ENCODE data around the gene AKAP12.
A peak's percentile ranks its signal among the peaks of the same experiment; 100 is the strongest.

Gene AKAP12, protein sequence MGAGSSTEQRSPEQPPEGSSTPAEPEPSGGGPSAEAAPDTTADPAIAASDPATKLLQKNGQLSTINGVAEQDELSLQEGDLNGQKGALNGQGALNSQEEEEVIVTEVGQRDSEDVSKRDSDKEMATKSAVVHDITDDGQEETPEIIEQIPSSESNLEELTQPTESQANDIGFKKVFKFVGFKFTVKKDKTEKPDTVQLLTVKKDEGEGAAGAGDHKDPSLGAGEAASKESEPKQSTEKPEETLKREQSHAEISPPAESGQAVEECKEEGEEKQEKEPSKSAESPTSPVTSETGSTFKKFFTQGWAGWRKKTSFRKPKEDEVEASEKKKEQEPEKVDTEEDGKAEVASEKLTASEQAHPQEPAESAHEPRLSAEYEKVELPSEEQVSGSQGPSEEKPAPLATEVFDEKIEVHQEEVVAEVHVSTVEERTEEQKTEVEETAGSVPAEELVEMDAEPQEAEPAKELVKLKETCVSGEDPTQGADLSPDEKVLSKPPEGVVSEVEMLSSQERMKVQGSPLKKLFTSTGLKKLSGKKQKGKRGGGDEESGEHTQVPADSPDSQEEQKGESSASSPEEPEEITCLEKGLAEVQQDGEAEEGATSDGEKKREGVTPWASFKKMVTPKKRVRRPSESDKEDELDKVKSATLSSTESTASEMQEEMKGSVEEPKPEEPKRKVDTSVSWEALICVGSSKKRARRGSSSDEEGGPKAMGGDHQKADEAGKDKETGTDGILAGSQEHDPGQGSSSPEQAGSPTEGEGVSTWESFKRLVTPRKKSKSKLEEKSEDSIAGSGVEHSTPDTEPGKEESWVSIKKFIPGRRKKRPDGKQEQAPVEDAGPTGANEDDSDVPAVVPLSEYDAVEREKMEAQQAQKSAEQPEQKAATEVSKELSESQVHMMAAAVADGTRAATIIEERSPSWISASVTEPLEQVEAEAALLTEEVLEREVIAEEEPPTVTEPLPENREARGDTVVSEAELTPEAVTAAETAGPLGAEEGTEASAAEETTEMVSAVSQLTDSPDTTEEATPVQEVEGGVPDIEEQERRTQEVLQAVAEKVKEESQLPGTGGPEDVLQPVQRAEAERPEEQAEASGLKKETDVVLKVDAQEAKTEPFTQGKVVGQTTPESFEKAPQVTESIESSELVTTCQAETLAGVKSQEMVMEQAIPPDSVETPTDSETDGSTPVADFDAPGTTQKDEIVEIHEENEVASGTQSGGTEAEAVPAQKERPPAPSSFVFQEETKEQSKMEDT (N-terminal part only)

DNA sequence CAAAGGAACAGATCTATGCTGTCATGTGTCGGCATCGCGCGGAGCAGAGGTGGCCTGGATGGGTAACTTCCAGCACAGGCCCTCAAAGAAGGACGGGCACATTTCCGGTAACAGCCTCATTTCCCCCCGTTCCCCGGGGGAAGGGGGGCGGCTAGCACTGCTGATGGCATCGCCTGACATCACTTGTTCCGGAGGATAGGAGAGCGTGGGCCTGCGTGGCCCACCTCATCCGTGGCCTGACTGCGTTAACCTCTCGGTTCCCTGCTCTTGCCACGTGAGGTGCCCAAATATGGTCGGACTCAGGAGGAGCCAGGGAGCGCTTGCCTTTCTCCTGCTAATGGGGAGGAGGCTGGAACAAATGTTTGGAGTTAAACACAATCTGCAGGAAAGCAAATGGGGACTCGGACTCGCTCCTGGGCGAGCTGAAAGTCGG, at the start of gene AKAP12:
AKAP12 (plus strand) TSS at position 365 of the 433 bp plus-strand sequence. CDS start 596 bp downstream, outside the sequence.
- DNase-seq: no peak

DNA sequence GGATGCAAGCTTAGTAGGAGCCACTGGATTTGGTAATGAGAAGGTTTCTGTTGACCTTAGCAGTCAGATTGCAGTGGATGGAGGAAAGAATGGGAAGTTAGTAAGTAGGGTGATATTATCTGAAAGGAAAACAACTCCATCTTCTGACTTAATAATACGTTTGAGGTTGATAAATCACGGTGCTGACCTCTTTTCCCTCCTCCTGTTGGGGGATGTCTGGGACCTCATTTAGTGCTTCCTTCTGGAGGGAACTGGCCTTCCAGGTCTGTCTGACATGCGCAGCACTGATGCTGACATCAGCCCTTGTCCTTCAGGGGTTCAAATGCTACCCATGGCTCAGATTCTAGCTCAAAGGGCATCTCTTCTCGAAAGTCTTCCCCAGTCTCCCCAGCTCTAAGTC, 48.2 kb upstream of the AKAP12 start:
- DNase-seq: no peak

DNA sequence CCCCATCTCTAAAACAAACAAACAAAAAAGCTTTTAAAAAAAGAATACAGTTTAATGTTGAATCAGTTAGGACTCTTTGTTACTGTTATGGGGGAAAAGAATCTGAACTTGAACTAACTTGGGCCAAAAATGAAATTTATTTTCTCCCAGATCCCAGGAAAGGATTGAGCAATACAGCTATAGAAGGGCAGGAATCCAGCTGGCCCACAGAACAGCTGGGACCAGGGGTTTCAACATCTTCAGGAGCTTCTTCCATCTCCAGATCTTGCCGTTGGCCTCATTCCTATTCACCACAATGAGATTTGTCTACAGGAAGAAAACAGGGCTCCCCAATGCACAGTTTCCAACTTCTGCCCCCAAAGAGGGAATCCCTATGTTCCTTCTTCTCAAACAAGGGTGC, 43.2 kb upstream of the AKAP12 start:
- DNase-seq: no peak

DNA sequence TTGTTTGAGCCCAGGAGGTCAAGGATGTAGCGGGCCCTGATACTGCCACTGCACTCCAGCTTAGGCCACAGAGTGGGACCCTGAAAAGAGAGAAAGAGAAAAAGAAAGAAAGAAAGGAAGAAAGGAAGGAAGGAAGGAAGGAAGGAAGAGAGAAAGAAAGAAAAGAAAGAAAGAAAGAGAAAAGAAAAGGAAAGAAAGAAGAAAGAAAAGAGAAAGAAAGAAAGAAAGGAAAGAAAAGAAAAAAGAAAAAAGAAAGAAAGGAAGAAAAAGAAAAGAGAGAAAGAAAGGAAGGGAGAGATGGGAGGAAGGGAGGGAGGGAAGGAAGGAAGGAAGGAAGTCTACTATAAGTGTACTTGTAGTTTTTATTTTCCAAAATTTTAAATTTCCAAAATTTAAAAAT, 42.2 kb upstream of the AKAP12 start:
- no peak for DNase-seq

DNA sequence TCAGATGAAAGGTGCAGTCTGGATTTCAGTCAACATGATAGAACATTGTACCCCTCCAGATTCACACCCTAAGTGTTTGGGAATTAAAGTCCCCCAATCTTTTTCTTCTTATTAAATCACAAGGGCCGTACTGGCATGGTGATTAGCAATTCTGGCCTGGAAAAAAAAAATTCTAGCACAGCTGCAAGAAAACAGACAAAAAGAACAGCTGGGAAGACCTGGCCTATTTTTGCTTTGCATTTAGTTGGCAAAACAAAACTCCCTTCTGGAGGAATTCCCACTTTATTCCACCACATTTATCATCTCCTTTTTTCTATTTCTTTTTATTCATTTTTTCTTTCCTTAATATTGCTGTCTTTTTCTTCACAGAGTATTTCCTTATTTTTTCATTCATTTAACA, 39.8 kb upstream of the AKAP12 start:
- no peak for DNase-seq

DNA sequence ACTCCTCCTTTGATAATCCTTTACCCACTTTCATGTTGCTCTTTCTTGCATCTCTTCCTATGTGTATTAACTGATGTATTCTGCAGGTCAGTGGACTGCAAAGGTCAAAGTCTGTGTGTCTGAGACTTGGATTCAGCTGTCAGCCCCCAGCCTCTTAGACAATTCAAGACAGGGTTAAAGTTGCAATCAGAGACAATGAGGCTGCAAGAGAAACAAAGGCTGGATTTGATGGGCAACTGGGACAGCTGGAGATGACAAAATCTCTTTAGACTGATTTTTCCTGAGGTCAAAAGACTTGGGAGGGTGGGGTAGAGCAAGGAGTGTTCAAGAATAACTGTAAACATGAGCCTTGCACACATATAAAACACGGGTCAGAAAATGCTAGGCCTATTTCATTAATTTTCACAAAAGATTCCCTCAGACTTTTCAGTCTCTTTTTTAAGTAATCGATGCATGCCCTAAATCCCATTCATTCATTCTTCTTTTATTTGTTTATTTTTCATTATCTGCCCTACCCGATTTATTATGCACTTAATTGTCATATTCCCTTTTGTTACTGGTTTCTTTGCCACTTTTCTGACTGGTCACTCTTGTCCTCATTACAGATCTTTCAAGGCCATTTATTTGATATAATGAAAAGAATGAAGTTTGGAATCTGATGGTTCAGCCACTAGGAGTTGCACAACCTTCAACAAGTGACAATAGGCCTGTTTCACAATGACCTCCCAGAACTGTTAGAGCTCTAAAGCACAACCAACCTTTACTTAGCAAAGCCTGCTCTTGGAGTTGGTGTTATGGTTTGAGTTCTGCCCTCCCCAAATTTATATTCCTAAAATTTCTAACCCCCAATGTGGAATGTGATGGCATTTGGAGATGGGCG, 33.8 kb upstream of the AKAP12 start:
- DNase-seq: no peak

DNA sequence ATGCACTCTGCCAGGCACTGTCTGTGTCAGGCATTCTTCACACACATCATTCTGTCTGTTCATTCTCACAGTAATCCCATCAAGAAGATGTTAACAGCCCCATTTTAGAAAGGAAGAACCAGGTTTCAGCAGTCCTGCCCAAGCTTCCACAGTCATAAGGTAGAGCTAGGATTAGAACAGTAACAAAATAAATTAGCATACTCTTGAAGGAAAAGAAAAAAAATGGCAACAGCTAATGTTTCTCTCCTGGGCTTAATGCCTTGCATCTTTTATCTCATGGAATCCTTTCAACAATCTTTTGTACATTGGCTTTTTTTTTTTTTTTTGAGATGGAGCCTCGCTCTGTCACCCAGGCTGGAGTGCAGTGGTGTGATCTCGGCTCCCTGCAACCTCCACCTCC, 32.1 kb upstream of the AKAP12 start:
- DNase-seq: no peak

DNA sequence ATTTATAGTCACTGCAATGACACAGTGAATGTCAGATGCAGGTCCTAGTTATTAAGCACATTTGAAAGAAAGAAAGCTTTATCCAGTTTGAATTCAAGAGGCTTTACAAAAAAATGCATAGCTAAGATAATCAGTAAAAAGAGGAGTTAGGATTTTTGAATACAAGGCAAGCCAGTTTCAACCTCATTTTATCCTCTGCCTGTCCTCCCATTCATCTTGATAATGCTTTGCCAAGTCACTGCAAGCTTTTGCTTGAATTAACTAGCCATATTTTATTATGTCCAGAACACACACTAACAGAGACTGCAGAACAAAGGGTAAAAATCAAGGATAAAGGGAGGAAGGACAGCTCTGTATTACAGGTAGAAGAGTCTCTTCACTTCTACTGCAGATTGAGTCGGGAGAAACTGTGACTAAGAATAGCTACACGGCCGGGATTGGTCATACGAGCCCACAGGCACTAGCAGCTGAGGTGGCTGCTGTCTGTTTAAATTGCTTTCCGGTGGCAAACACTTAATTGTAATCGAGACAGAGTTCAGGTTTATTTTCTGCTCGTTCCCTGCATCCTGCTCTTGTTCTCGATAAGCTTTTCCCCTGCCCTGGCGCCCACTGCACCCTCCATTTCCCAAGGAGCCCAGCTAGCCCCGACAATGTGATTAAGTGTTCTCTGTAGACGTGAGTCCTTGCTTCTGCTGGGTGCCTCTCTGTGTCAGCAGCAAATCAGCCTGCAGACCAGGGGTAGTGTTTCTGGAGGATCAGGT, 30.5 kb upstream of the AKAP12 start:
- peak; percentile 56 for DNase-seq

DNA sequence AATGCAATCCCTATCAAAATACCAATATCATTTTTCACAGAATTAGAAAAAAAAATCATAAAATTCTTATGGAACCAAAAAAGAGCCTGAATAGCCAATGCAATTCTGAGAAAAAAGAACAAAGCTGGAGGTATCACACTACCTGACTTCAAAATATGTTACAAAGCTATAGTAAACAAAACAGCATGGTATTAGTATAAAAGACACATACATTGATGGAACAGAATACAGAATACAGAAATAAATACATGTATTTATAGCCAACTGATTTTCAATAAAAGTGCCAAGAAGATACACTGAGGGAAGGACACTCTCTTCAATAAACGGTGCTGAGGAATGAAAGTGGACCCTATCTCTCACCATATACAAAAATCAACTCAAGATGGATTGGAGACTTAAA, 28.7 kb upstream of the AKAP12 start:
- DNase-seq: no peak

DNA sequence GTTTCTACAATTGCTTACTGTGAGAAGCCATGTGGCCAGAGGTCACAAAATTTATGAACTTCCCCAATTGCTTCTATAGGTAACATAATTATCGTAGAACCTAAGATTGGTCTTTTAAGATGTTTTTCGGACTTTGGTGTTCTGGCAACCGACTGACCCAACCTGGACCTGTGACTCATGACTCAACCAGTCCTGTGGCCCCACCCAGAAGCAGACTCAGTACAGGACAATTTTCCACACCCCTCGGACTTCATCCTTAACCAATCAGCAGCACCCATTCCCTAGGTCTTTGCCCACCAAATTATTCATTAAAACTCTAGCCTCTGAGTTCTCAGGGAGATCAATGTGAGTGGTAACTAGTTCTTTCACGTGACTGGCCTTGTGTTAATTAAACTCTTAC, 26.4 kb upstream of the AKAP12 start:
- no peak for DNase-seq

DNA sequence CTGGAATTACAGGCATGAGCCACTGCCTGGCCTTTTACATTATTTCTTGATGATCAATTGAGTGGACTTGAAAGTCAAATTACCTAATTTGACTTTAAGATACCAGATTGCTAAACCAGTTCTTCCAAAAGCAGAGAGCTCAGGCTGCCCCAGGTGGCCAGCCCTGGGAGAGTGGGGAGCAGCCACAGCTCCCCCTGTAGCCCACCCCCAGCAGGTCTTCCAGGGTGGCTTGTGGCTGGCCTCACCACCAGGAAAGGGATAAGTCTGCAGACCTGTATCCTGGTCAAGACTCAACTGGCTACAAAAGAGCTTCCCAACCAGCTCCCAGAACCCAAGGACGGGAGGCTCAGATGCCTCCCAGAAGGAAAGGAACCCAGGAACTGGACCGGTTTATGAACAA, 23.8 kb upstream of the AKAP12 start:
- no peak for DNase-seq

DNA sequence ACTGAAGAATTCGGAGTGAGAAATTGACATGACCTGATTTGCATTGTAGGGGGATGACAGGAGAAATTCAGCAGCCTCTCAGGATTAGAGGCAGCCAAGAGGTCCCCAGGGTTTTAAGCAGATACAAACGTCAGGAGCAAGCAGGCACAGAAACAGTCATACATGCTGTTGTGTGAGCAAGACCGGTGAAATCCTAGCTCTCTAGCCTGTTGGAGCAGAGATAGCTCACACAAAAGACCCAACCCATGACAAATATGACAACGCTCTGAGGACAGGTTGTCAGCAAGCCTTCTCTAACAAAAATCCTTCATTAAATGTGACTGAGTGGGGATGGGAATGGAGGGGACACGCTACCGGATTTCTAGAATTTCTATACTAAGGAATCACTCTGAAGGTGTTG, 23.0 kb upstream of the AKAP12 start:
- DNase-seq: no peak

DNA sequence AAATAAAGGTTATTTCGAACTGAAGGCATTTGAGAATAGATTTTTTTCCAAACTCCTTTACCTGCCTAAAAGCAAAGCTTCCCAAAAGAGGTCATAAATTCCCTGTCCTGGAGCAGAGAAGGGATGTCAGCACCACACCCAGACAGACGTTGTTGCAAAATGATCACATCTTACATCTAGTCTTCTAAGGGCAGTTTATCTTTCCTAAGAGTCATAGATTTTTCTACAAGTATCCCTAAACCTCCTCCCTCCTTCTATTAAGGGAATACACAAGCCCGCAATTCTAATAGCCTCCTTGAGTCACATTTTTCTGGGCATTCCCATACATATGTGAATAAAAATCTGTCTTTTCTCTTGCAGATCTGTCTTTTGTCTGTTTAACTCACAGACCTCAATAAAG, 20.6 kb upstream of the AKAP12 start:
- no peak for DNase-seq

DNA sequence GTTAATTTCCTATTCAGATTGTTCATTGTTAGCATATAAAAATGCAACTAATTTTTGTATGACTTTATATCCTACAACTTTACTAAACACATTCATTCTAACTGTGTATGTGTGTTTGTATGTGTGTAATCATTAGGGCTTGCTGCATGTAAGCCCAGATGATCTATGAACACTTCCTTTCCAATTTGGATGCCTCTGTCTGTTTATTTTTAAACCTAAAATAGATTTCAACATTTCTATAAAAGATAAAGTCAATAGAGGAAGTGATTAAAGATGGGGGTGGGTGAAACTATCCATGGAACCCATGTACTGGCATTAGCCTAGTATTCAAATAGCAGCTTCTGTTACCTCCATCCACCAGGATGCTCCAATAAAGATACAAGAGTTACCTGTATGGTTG, 15.7 kb upstream of the AKAP12 start:
- DNase-seq: no peak

DNA sequence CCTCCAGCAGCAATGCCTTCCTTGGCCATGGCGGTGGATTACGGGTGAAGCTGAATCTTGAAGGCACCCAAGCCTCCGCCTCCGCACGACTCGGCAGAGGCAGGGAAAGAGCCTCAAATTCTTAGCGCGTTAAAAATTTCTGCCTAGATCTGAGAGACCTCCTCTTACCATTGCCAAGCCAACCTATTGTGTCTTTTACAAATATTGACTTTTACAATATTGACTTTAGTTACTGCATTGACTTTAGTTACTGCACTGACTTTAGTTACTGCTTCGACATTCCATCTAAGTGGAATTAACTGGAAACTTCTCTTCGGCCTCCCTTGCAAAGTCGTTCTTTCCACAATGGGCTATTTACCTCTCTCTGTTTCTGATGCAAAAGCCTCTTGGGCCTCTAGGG, 13.8 kb upstream of the AKAP12 start:
- DNase-seq: no peak

DNA sequence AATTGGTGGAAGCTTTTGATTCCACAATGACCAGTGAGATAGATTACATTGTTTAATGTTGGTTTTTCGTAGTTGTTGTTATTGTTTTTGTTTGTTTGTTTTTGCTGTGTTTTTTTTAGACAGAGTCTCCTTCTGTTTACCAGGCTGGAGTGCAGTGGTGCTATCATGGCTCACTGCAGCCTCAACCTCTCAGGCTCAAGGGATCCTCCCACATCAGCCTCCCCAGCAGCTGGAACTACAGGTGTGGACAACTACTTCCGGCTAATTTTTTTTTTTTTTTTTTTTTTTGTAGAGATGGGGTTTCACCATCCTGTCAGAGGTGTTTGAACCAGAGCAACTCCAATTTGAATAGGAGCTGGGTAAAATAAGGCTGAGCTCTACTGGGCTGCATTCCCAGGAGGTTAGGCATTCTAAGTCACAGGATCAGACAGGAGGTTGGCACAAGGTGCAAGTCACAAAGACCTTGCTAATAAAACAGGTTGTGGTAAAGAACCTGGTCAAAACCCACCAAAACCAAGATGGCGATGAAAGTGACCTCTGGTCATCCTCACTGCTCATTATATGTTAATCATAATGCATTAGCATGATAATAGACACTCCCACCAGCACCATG, 10.9 kb upstream of the AKAP12 start:
- no peak for DNase-seq

DNA sequence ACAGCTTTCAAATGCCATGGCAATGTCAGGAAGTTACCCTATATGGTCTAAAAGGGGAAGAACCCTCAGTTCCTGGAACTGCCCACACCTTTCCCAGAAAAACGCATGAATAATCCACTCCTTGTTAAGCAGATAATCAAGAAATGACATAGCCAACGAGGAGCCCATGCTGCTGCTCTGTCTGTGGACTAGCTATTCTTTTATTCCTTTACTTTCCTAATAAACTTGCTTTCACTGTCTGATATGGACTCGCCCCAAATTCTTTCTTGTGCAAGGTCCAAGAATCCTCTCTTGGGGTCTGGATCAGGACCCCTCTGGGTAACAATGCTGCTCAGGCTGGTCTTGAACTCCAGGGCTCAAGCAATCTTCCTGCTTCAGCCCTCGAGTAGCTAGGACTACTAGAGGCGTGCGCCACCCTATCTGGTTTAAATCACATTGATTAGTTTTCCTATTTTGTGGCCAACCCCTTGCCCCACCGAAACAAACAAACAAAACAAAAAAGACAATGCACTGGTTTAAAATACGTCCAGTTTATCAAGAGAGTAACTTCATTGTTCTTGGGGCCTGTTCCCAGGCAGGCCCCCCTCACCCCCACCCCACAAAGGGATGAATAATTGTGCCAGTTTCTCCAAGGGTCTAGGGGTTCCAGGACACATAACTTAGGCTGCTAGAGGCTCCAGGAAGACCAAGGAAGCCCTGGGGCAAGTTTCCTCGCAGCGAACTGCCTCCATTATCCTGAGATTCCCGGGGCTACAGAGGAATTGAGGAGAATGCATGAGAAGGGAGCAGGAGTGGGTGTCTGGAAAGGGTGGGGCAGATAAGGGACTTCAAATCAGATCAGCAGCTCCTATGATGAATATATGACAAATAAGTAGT, 10.1 kb upstream of the AKAP12 start:
- no peak for DNase-seq

DNA sequence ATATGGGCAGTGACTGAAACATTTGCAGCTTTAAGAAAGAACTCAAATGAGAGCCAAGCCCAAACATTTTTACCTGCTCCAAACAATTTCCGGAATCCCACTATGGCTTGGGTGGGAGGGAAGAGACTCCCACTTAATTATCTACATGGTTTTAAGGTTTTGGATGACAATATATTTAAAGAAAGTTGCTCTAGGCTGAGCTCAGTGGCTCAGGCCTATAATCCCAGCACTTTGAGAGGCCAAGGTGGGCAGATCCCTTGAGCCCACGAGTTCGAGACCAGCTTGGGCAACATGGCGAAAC, 9.5 kb upstream of the AKAP12 start:
- no peak for DNase-seq

DNA sequence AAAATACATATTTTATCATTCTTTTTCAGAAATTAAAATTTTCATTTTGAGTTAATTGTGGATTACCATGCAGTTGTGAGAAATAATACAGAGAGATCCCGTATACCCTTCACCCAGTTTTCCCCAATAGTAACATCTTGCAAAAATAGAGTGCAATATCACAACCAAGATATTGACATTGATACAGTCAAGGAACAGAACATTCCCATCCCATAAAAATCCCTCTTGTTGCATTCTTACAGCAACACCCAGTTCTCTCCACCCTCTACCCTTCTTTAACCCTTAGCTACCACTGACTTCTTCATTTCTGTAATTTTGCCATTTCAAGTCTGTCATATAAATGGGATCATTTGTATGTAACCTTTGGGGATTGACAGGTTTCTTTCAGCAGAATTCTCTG, 6.9 kb upstream of the AKAP12 start:
- no peak for DNase-seq

DNA sequence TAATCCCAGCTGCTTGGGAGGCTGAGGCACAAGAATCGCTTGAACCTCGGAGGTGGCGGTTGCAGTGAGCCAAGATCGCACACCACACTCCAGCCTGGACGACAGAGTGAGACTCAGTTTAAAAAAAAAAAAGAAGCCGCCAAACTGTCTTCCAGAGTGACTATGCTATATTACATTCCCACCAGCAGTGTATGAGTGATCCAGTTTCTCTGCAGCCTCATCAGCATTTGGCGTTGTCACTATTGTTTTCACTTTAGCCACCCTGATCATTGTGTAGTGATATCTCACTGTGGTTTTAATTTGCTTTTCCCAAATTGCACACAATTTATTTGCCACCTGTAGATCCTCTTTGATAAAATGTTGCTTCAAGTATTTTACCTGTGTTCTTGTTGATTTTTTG, 6.0 kb upstream of the AKAP12 start:
- no peak for DNase-seq
